LNCaP clone FGC (cell line): ENCODE results near the gene PCBP2.

Source experiments
- DNase-seq: peaks from one replicate; pipeline ENCODE4 v3.0.0-alpha.2; 2011; ENCODE audit warnings: low read depth
- H3K4me3 ChIP-seq: 2 replicates; pipeline ENCODE4 v1.5.1; 2011; ENCODE audit warnings: mild to moderate bottlenecking, low read depth, low read length, control low read depth
- TF ChIP-seq, protein P1 (sequence below): IDR thresholded peaks from 2 replicates; pipeline ENCODE4 v1.5.1; 2012; ENCODE audit warnings: mild to moderate bottlenecking; ENCODE audit not compliant: control insufficient read depth, insufficient read depth; ENCODE audit errors: extremely low read depth

PCBP2 gene

GRCh38 chr12:53498235-53498630 lies 46.3 kb downstream of the PCBP2 start:
- TF ChIP-seq, protein P1, sequence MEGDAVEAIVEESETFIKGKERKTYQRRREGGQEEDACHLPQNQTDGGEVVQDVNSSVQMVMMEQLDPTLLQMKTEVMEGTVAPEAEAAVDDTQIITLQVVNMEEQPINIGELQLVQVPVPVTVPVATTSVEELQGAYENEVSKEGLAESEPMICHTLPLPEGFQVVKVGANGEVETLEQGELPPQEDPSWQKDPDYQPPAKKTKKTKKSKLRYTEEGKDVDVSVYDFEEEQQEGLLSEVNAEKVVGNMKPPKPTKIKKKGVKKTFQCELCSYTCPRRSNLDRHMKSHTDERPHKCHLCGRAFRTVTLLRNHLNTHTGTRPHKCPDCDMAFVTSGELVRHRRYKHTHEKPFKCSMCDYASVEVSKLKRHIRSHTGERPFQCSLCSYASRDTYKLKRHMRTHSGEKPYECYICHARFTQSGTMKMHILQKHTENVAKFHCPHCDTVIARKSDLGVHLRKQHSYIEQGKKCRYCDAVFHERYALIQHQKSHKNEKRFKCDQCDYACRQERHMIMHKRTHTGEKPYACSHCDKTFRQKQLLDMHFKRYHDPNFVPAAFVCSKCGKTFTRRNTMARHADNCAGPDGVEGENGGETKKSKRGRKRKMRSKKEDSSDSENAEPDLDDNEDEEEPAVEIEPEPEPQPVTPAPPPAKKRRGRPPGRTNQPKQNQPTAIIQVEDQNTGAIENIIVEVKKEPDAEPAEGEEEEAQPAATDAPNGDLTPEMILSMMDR, result no peak
- H3K4me3 ChIP-seq, result no peak overlapping the region
- no peak for DNase-seq

DNA sequence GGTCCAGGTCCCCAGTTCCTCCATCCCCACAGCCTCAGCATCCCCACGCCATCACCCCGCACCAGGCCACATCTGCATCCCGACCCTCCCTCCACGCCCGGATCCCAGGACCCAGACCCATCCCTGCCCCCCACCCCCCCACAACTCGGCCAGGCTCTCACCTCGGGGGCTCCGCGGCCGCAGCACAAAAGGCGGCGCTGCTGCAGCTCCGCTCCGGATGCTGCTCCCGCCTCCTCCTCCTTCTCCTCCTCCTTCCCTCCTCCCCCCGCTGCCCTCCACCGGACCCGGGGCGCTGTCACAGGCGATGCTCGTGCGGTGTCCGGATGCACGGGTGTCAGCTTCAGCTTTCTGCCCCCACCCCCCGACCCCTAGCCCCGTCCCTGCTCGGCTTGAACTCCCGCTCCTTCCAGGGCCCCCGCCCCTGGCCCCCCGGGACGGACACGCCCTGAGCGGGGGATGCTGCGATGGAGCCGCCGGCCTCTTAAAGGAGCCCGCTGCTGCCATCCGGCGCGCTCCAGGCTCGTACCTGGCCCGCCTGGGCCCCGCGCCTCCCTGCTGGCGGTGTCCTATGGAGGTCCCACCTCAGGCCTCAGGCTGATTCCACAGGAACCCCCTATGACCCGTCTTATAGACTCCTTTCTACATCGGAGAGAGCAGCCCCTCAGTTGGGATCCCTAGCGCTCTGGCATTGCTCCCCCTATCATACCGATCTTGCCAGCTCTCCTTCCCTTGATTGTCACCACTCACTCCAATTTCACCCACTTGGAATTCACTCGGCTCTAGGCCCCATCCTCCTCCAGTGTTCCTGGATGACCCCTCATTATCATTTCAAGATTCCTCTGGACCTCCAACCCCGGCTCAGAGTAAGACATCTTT lies 47.6 kb downstream of the PCBP2 start, which contains the start of gene MAP3K12:
TSS of gene MAP3K12 (minus strand) at position 193 of the 876 bp plus-strand sequence. CDS start 12,067 bp downstream, outside the sequence.
- TF ChIP-seq, protein P1, result 0 out of 2 replicates have a peak, but pooled peaks have one; percentile 21
- H3K4me3 ChIP-seq, result peak within 1 kb of the TSS; percentile 81
- DNase-seq, result no peak

GRCh38 chr12:53500142-53500775 lies 48.4 kb downstream of the PCBP2 start:
- TF ChIP-seq, protein P1, result no peak

GRCh38 chr12:53500776-53501614 lies 49.1 kb downstream of the PCBP2 start, which contains the start of gene TARBP2:
Gene TARBP2 (plus strand): TSS chr12:53501283. CDS start chr12:53501409, 126 bp downstream.
- peak; percentile 99 for DNase-seq
- peak within 1 kb of the TSS; percentile 81 for H3K4me3 ChIP-seq
- TF ChIP-seq, protein P1, result no peak

More at GRCh38 chr12:53500142-53500775, 48.4 kb downstream of the PCBP2 start:
- H3K4me3 ChIP-seq, result peak overlapping the region; percentile 81
- DNase-seq, result no peak

GRCh38 chr12:53501615-53502181 lies 49.8 kb downstream of the PCBP2 start:
- DNase-seq, result no peak
- H3K4me3 ChIP-seq, result peak overlapping the region; percentile 81
- TF ChIP-seq, protein P1, result no peak

GRCh38 chr12:53502331-53502730 lies 50.4 kb downstream of the PCBP2 start:
- TF ChIP-seq, protein P1, result no peak
- no peak for DNase-seq
- peak overlapping the region; percentile 81 for H3K4me3 ChIP-seq
